Spinal cord (tissue), 10 donors: ENCODE results near the gene MYH9. TPM values are rescaled to one million over a fixed set of nuclear protein-coding genes. Genes with fewer than 3 reads are reported as not detected.
A peak's percentile ranks its signal among the peaks of the same experiment; 100 is the strongest.

ENCODE experiments used
- DNase-seq, 6 donors: peaks; one replicate each; pipeline versions ENCODE4 v3.0.0 to v3.0.0-alpha.2; 2013 to 2015; ENCODE audit warnings: low spot score in 6 of 6, low read depth in 4 of 6
- H3K27ac ChIP-seq: one replicate; pipeline ENCODE4 v1.5.1; 2013; ENCODE audit warnings: low read depth, low read length, control low read depth
- H3K27me3 ChIP-seq: one replicate; pipeline ENCODE4 v1.6.1; 2013; ENCODE audit warnings: low read length; ENCODE audit not compliant: control insufficient read depth, insufficient read depth
- H3K36me3 ChIP-seq: one replicate; pipeline ENCODE4 v1.6.1; 2013; ENCODE audit warnings: low read length; ENCODE audit not compliant: control insufficient read depth, insufficient read depth
- H3K4me1 ChIP-seq: one replicate; pipeline ENCODE4 v1.6.1; 2013; ENCODE audit warnings: low read length; ENCODE audit not compliant: control insufficient read depth, insufficient read depth
- H3K4me3 ChIP-seq: one replicate; pipeline ENCODE4 v1.5.1; 2013; ENCODE audit warnings: low read depth, low read length, control low read depth
- H3K9me3 ChIP-seq: one replicate; pipeline ENCODE4 v1.6.1; 2013; ENCODE audit warnings: low read length; ENCODE audit not compliant: control insufficient read depth, insufficient read depth
- WGBS: methylation state at CpG from one replicate; pipeline ENCODE4 v1.1.5; 2013; ENCODE audit warnings: missing lambda C conversion rate; ENCODE audit not compliant: insufficient coverage; 5-methylcytosine and 5-hydroxymethylcytosine counted together
- polyA plus RNA-seq, 2 donors: library from polyadenylated mRNA; unstranded; fragments of 120-200 nt; gene quantifications; one replicate each; pipeline ENCODE4 v1.2.1, GENCODE V29; 2013; ENCODE audit not compliant: insufficient read length in 2 of 2
- total RNA-seq, 2 donors: library from RNA; depleted of rRNA in 1 of 2; stranded (reverse); fragments of 120-200 nt in 1 of 2; fragments of >200 nt in 1 of 2; gene quantifications; one replicate each; pipeline versions ENCODE4 v1.2.3 to v1.2.4, GENCODE V29; 2013 to 2014
- donor health status: healthy.

The MYH9 gene
- total and polyA plus RNA-seq, 4 donors: 78.7 to 122 (median 88.2) TPM

DNA sequence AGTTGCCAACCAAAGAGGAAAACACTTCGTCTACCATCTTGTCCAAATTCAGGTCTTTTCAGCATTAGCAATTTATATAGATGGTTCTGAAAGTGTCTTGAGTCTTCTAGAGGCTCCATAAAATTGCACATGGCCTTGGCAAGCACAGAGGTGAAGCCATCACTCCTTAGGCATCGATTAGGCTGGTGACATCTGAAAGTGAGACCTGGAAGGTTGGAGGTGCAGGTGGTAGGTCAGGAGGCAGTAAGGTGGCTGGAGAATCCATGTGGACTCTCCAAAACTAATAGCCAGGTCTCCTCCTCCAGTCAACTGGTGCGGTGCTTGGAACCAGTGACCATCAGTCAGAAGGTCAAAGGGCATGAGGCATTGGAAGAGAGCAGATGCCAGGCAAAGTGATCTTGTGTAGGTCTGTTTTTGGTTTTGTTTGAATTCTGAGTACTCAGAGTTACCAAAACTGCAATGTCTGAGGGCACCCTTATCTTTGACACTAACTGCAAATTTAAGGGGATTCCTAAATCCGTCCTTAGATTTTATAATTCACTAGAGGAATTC is 141.9 kb downstream of the MYH9 start:
- H3K27ac ChIP-seq: no peak overlapping the region
- 100% methylated on average over 1 of the region's 4 CpGs for WGBS
- no peaks in the 10 kb centered on the region for H3K27me3 ChIP-seq

DNA sequence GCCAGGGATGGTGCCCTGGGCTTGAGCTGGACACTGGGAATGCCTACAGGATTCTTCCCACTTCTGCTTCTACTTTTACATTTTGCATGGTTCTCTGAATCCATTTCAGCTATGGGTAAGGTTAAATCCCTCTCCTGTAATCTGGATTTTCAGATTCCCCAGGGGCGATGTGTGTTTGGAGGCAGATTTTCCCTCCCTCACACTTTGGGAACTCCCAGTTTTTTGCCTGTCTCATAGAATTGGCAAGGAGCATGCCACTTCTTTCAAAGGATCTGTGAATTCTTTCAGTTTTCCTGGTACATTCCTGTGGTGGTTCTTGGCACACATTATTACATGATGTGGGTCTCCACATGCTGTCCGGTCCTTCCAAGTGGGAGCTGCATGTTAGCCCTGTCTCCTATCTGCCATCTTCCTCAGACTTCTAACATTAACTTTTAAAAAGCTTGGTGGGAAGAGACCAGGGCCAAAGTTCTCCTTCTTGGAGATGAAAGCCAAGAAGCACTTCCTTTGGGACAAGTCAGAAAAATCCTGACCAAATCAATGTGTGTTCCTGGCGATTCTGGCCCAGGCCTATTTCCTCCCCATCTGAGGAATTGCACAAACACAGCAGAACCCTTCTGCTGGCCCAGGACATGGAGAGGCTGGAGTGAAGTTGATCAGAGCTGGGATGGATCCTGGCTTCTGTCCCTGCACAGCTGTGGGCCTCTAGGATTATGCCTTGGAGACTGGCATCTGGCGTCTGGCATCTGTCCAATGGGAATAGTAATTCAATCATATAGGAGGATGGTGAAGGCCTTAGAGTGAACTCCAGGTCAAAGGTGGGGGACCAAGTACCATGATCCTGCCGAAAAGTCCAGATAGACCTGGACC is 143.0 kb downstream of the MYH9 start:
- WGBS: 85% methylated on average over 5 of the region's 5 CpGs
- no peak for DNase-seq
- Histone ChIP-seq H3K4me3 (no peak overlapping the region), H3K27me3 (no peaks in the 10 kb centered on the region), H3K9me3 (no peaks in the 10 kb centered on the region), H3K27ac (no peak overlapping the region), H3K4me1 (peaks cover 2% of the 10 kb centered on the region), H3K36me3 (no peaks in the 10 kb centered on the region)

More for the DNA sequence above, 141.9 kb downstream of the MYH9 start:
- Histone ChIP-seq H3K36me3 (no peaks in the 10 kb centered on the region), H3K4me3 (no peak overlapping the region), H3K9me3 (no peaks in the 10 kb centered on the region), H3K4me1 (no peaks in the 10 kb centered on the region)
- DNase-seq: no peak

DNA sequence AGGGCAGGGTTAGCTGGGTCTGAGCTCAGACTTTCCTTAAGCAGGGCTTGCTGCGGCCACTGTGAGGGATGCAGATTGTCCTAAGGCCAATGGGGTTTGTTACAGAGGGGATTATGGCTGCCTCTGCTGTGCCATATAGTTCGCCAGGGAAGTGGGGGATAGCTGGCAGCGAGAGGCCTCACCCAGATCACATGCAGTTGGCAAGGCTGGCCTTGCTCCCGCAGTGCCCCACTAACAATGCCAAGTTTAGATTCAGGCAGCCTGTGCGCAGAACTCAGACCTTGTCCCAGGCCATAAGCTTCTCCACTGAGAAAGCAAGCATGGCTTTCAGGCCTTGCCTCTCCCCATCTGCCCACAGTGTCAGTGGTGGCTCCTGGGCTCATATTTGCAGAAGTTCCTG is 143.8 kb downstream of the MYH9 start:
- peak in 1 of 6 donors; percentile 26 for DNase-seq
- peaks cover 10% of the 10 kb centered on the region for H3K4me1 ChIP-seq
- no peak overlapping the region for H3K4me3 ChIP-seq
- WGBS: 80% methylated on average over 5 of the region's 5 CpGs
- no peak overlapping the region for H3K27ac ChIP-seq
- no peaks in the 10 kb centered on the region for H3K27me3 ChIP-seq
- H3K9me3 ChIP-seq: no peaks in the 10 kb centered on the region
- no peaks in the 10 kb centered on the region for H3K36me3 ChIP-seq

DNA sequence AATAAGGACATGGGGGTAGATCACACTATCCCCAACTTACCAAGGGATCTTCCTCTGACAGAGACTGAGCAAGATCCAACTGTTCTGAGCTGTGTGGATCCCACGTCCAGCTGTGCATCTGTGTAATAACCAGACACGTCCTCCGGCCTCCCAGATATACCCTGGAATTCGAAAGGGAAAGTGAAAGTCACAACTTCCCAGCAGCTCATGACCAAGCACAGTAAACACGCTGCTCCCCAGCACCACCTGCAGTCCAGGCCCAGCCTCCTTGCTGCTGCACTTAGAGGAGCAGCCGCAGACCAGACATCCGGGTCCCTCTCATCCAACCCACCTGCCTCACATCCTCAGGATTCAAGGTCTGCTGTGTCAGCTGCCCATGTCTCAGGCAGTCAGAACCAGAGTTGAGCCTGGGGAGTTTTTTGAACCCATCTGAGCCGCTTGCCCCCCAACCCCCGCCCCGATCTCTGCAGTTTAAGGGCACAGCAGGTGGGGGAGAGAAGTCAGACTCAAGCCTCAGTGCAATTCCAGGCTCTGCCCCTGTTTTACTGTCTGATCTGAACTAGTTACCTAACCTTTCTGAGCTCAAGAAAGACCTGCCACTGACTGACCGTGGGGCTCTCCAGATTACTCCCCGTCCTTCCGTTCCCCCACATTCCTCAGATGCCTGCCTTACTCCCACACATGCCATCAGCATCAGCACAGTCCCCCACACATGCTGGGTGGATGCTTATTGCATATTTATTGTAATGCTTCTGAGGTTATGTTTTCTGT is 148.2 kb downstream of the MYH9 start, which contains the start of gene APOL2:
Gene APOL2, minus strand, starts transcription at position 127 of the 771 bp plus-strand sequence. CDS start 6,365 bp downstream, outside the sequence.
- no peaks in the 10 kb centered on the region for H3K9me3 ChIP-seq
- 3% methylated on average over 10 of the region's 13 CpGs for WGBS
- peak within 1 kb of the TSS; percentile 92 for H3K27ac ChIP-seq
- H3K4me3 ChIP-seq: peak within 1 kb of the TSS; percentile 68
- H3K4me1 ChIP-seq: peaks cover 41% of the 10 kb centered on the region
- H3K36me3 ChIP-seq: peaks cover 8% of the 10 kb centered on the region
- DNase-seq: peak in 5 of 6 donors; percentile 47 to 93 (median 67)
- H3K27me3 ChIP-seq: no peaks in the 10 kb centered on the region

DNA sequence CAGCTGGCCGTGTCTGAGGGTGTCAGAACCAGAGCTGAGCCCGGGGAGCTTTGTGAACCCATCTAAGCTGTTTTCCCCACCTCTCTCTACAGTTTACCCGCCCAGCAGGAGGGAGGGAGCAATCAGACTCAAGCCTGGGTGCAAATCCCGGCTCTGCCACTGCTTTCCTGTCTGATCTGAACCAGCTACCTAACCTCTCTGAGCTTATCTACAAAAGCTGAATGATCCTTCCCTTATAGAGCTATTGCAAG is 148.7 kb downstream of the MYH9 start:
- H3K9me3 ChIP-seq: no peaks in the 10 kb centered on the region
- DNase-seq: no peak
- H3K36me3 ChIP-seq: peaks cover 8% of the 10 kb centered on the region
- peak overlapping the region; percentile 68 for H3K4me3 ChIP-seq
- H3K4me1 ChIP-seq: peaks cover 41% of the 10 kb centered on the region
- WGBS: 33% methylated on average over 1 of the region's 4 CpGs
- H3K27me3 ChIP-seq: no peaks in the 10 kb centered on the region
- H3K27ac ChIP-seq: peak overlapping the region; percentile 92

DNA sequence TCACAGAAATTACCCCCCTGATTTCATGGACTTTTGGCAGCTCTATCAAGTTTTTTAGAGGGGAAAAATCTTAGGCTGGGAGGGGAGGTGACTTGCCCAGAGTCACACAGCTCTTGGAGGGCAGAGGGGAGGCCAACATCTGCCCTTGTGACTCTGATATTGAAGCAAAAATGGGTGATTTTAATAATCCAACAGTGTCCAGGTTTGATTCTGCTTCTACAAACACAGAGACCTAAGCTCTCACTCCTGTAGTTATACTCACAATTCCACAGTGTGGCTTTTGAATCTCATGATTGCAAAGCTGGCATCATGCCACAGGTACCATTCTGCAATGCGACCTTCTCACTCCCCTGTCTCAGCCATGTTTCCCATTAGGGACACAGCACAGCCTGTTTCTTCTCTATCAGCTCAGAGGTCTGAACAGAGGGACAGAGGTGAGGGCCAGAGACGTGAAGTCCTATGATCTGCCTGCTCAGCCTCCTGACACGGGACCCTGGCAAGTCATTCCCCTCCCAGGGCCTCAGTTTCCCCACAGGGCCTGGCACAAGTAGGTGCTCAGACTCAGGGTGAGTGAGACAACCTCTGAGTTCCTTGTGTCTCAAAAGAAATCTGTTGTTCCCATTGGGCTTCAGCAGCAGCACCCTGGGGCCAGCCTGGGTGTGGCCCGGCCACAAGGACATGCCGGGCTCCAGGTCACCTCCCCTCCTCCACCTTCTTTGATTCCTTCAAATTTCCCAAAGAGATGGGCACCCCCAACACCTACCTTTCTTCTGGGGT is 149.2 kb downstream of the MYH9 start:
- Histone ChIP-seq H3K4me1 (peaks cover 41% of the 10 kb centered on the region), H3K9me3 (no peaks in the 10 kb centered on the region), H3K27ac (peak overlapping the region; percentile 92), H3K27me3 (no peaks in the 10 kb centered on the region), H3K4me3 (peak overlapping the region; percentile 68), H3K36me3 (peaks cover 8% of the 10 kb centered on the region)
- 49% methylated on average over 5 of the region's 5 CpGs for WGBS
- DNase-seq: peak in 1 of 6 donors; percentile 31

DNA sequence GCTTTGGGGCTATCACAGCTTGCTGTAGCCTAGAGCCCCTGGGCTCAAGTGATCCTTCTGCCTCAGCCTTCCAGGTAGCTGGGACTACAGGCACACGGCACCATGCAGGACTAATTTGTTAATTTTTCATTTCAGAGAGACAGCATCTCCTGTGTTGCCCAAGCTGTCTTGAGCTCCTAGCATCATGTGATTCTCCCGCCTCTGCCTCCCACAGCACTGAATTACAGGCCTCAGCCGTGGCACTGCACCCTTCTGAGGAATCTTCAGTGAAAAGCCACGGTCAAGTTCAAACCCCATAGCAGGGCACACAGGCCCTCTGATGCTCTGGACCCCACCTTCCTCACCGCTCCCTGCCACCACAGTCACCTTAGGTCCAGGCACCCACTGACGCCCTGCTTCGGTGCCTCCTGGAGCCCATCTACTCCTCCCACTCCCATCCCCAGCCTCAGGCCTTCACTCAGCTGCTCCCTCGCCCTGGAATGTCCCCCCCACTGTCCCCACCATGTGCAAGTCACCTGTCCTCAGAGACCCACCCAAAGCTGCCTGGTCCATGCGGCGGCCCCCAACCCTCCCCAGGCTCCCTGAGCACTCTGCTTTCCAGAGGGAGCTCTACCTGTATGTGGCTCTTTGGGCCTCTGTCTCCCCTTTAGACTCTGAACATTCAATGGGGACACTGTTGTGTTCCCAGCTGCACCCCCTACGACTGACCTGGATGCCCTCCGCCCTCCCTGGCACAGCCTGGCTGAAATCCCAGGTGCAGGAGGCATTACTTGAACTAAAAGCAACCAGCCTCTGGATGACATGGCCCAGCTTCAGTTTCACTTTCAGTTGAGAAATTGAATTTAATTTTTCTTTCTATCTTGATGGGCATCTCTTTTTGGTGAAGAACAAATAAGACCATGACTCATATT is 150.1 kb downstream of the MYH9 start:
- peak overlapping the region; percentile 2 for H3K4me3 ChIP-seq
- DNase-seq: no peak
- 81% methylated on average over 12 of the region's 12 CpGs for WGBS
- no peaks in the 10 kb centered on the region for H3K9me3 ChIP-seq
- H3K4me1 ChIP-seq: peaks cover 41% of the 10 kb centered on the region
- H3K27ac ChIP-seq: peak overlapping the region; percentile 15
- peaks cover 12% of the 10 kb centered on the region for H3K36me3 ChIP-seq
- no peaks in the 10 kb centered on the region for H3K27me3 ChIP-seq

DNA sequence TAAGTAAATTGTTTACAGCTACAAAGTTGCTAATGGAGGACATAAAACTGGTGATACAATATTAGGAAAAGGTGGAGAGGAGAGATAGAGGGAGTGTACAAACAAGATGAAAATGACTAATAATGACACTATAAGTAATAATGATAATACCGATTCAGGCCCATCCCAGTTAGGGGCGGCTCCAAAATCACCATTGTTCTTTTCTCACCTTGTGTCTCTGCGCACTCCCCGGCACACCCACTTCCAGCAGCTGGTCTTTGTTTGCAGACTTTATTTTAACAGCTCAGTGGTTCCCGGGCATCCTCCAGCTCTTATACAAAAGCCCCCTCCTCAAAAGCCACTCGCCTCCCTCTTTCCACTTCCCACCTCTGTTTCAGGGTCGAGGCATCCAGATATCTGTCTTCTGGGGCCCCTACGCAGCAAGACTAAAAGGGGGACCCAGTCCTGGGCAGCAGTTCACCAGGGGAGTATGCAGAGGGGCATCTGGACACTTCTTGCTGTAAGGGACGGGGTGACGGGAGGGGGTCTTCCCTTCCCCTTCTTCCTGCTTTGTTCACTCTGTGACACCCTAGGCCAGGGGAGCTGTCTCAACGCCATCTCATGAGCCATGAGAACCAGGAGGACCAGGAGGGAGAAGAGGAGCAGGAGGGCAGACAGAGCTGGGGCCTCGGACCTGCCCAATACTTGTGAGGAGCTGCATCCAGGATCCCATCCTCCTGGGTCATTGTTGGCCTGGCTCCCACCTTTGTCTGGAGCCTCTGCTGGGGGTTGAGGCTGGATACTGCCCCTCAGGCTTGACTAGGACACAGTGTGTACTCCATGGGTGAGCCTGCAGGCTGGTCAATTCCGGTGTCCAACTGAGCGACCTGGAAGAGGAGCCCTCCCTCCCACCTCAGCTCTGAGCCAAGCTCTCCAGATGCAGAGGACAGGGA is 151.1 kb downstream of the MYH9 start:
- H3K27ac ChIP-seq: no peak overlapping the region
- H3K36me3 ChIP-seq: peaks cover 16% of the 10 kb centered on the region
- H3K9me3 ChIP-seq: no peaks in the 10 kb centered on the region
- peaks cover 41% of the 10 kb centered on the region for H3K4me1 ChIP-seq
- 78% methylated on average over 11 of the region's 14 CpGs for WGBS
- no peaks in the 10 kb centered on the region for H3K27me3 ChIP-seq
- no peak for DNase-seq
- H3K4me3 ChIP-seq: no peak overlapping the region
